Neural cell (in vitro differentiated cells): ENCODE measurements around the gene PRKAB1. TPM values are rescaled to one million over a fixed set of nuclear protein-coding genes. Genes with fewer than 3 reads are reported as not detected.

ENCODE experiments used
- H2AFZ ChIP-seq: fragments of 200-600, 300-800 bp; sonication (generic), shearing (Covaris generic); 2 replicates; pipeline ENCODE4 v1.6.0; 2014; ENCODE audit warnings: low read depth, mild to moderate bottlenecking, antibody characterized with exemption, low read length, moderate library complexity
- H3F3A ChIP-seq: fragments of 200-600 bp; shearing (Covaris generic); 2 replicates; pipeline ENCODE4 v1.6.1; 2016; ENCODE audit warnings: mild to moderate bottlenecking, moderate library complexity, mixed read lengths, antibody characterized with exemption, low read length; ENCODE audit not compliant: insufficient read depth, poor library complexity, severe bottlenecking
- H3K27ac ChIP-seq: fragments of 200-600, 300-800 bp; sonication (generic), shearing (Covaris generic); 2 replicates; pipeline ENCODE4 v1.5.1; 2014; ENCODE audit warnings: mild to moderate bottlenecking, low read length, moderate library complexity
- H3K27me3 ChIP-seq: fragments of 300-800, 200-600 bp; sonication (generic), shearing (Covaris generic); 2 replicates; pipeline ENCODE4 v1.6.0; 2014; ENCODE audit warnings: mild to moderate bottlenecking, low read depth, low read length, moderate library complexity; ENCODE audit not compliant: insufficient read depth
- H3K36me3 ChIP-seq: fragments of 300-800, 200-600 bp; sonication (generic), shearing (Covaris generic); 2 replicates; pipeline ENCODE4 v1.5.1; 2014; ENCODE audit warnings: mild to moderate bottlenecking, antibody characterized with exemption, low read length, moderate library complexity; ENCODE audit not compliant: insufficient read depth
- H3K4me2 ChIP-seq: fragments of 300-800, 200-600 bp; sonication (generic), shearing (Covaris generic); 2 replicates; pipeline ENCODE4 v1.6.0; 2014; ENCODE audit warnings: mild to moderate bottlenecking, low read length
- H3K4me3 ChIP-seq: fragments of 300-800, 200-600 bp; sonication (generic), shearing (Covaris generic); 2 replicates; pipeline ENCODE4 v1.5.1; 2014; ENCODE audit warnings: mild to moderate bottlenecking, low read length, moderate library complexity
- H3K79me2 ChIP-seq: fragments of 200-600 bp; shearing (Covaris generic); replicated peaks from 2 replicates; pipeline ENCODE4 v1.6.0; 2014; ENCODE audit warnings: mild to moderate bottlenecking, low read length, moderate library complexity; ENCODE audit not compliant: insufficient read depth
- H3K9ac ChIP-seq: fragments of 300-800, 200-600 bp; sonication (generic), shearing (Covaris generic); 2 replicates; pipeline ENCODE4 v1.6.1; 2016; ENCODE audit warnings: mild to moderate bottlenecking, low read length, mixed read lengths
- H3K9me2 ChIP-seq: fragments of 200-600 bp; shearing (Covaris generic); 2 replicates; pipeline ENCODE4 v1.6.1; 2016; ENCODE audit warnings: mild to moderate bottlenecking, low read length, mixed read lengths; ENCODE audit not compliant: insufficient read depth
- H3K9me3 ChIP-seq: fragments of 200-600, 300-800 bp; sonication (generic), shearing (Covaris generic); 2 replicates; pipeline ENCODE4 v1.6.1; 2016; ENCODE audit warnings: mild to moderate bottlenecking, mixed run types, low read length, moderate library complexity, mixed read lengths
- H4K20me1 ChIP-seq: fragments of 200-600 bp; shearing (Covaris generic); 2 replicates; pipeline ENCODE4 v1.6.1; 2016; ENCODE audit warnings: mild to moderate bottlenecking, mixed run types; ENCODE audit not compliant: insufficient read depth
- CTCF ChIP-seq: fragments of 450-650 bp; IDR thresholded peaks from 2 replicates; pipeline ENCODE4 v1.5.1; 2014; ENCODE audit warnings: antibody characterized with exemption, mild to moderate bottlenecking, moderate library complexity; ENCODE audit not compliant: poor library complexity, severe bottlenecking
- EP300 ChIP-seq: fragments of 450-650 bp; conservative IDR thresholded peaks from 2 replicates; pipeline ENCODE4 v1.6.1; 2014; ENCODE audit warnings: antibody characterized with exemption, mild to moderate bottlenecking, moderate library complexity; ENCODE audit not compliant: poor library complexity, severe bottlenecking
- EZH2 ChIP-seq: fragments of 200-600, 300-800 bp; shearing (Covaris generic), sonication (generic); IDR thresholded peaks from 2 replicates; pipeline ENCODE4 v1.6.1; 2014; ENCODE audit warnings: antibody characterized with exemption, low read length, borderline replicate concordance, mild to moderate bottlenecking; ENCODE audit not compliant: insufficient read depth, poor library complexity, severe bottlenecking
- MXI1 ChIP-seq: fragments of 450-650 bp; conservative IDR thresholded peaks from 2 replicates; pipeline ENCODE4 v1.6.1; 2014; ENCODE audit warnings: antibody characterized with exemption, mild to moderate bottlenecking; ENCODE audit not compliant: poor library complexity, severe bottlenecking
- POLR2AphosphoS5 ChIP-seq: IDR thresholded peaks from 2 replicates; pipeline ENCODE4 v1.6.1; 2012
- RAD21 ChIP-seq: fragments of 450-650 bp; conservative IDR thresholded peaks from 2 replicates; pipeline ENCODE4 v1.6.1; 2014; ENCODE audit warnings: antibody characterized with exemption, mild to moderate bottlenecking, moderate library complexity
- REST ChIP-seq: IDR thresholded peaks from 2 replicates; pipeline ENCODE4 v1.6.1; 2012; ENCODE audit warnings: borderline replicate concordance
- SMC3 ChIP-seq: fragments of 450-650 bp; conservative IDR thresholded peaks from 2 replicates; pipeline ENCODE4 v1.6.1; 2014; ENCODE audit warnings: antibody characterized with exemption, mild to moderate bottlenecking, moderate library complexity; ENCODE audit not compliant: poor library complexity
- TAF1 ChIP-seq: IDR thresholded peaks from 2 replicates; pipeline ENCODE4 v1.6.1; 2012; ENCODE audit warnings: low read depth
- polyA plus RNA-seq: library from polyadenylated mRNA; depleted of rRNA; stranded (reverse); fragments of >200 nt; gene quantifications from 2 replicates; pipeline ENCODE4 v1.2.3, GENCODE V29; 2014
- small RNA-seq, 3 experiments: library from RNA; depleted of rRNA; stranded (forward); fragments of <200 nt; gene quantifications; one replicate each; pipeline ENCODE3, GENCODE V24; 2012

Gene PRKAB1
- polyA plus RNA-seq, 1 donor from 2014 or later = 38.0 TPM

GRCh38 chr12:119730381-119730780 is 62.4 kb downstream of the PRKAB1 start:
- TF ChIP-seq REST (no peak), CTCF (no peak), EP300 (no peak), TAF1 (no peak), POLR2AphosphoS5 (no peak), MXI1 (no peak), EZH2 (no peak), RAD21 (no peak), SMC3 (no peak)
- Histone ChIP-seq H3K4me2 (no peak overlapping the region), H2AFZ (no peak overlapping the region), H3K9ac (no peak overlapping the region), H3K36me3 (no peaks in the 10 kb centered on the region), H3K79me2 (no peaks in the 10 kb centered on the region), H3F3A (no peaks in the 10 kb centered on the region), H4K20me1 (no peaks in the 10 kb centered on the region), H3K4me3 (no peak overlapping the region), H3K9me2 (no peaks in the 10 kb centered on the region), H3K9me3 (no peaks in the 10 kb centered on the region), H3K27me3 (no peaks in the 10 kb centered on the region), H3K27ac (no peak overlapping the region)

Small RNA genes lying within 50 kb of the gene (small RNA-seq; reads per million reads assigned to genes)
- 0 reads per million in 3 experiments for gene RN7SKP197

Other genes with a start within 250 kb of the PRKAB1 start
- gene TMEM233, start 74.4 kb upstream of the PRKAB1 start, polyA plus RNA-seq = not detected in 2 replicates
- gene CIT, start 209.2 kb downstream of the PRKAB1 start, polyA plus RNA-seq = 3.3 and 12.4 TPM in 2 replicates